ENCODE data around the gene TMEM62. TPM values are rescaled to one million over a fixed set of nuclear protein-coding genes. Genes with fewer than 3 reads are reported as not detected.
"Not testable (repeated sequence)": the region's sequence is repeated elsewhere in the genome, so short reads cannot be mapped to it uniquely, and the experiment has no call there.

Gene TMEM62
- total RNA-seq, 1 experiment from 2014 or later = 18.6 TPM

DNA sequence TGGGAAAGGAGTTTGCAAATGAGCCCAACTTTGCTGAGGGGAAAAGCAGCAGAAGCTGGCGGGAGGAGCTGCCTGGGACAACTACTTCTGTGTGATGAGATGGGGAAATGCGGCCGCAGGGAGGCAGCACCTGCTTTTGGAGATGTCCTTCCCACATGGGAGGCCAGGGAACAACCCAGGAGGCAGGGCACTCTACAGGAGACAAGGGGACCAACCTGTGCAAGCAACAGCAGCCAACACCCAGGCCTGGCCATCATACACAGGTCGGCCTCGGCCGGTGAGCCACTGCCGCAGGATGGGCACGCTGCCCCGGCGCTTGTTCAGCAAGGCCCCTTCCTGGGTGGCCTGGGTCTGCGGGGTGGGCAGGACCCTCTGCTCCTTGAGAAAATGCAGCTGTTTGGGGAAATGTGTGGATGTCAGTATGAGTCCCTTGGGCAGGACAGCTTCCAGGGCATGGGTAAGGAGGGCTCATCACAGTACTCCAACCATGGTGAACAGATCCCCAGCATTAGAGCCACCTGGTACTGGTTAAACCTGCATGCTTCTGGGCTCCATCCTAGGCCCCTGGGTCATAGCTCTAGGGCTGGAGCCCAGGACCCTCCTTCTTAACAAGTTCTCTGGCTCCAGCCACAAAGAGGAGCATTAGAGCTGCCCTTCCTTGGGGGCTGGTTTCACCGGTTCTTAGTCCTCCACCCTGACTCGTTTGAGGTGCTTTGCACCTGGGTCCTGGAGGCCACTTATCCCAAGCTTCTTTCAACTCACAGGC is 75.9 kb downstream of the TMEM62 start:
- peak; percentile 46 for DNase-seq (ENCODE audit: low read depth)

GRCh38 chr15:43210172-43210745 is 76.9 kb downstream of the TMEM62 start:
- no peak for DNase-seq (ENCODE audit: low read depth)

DNA sequence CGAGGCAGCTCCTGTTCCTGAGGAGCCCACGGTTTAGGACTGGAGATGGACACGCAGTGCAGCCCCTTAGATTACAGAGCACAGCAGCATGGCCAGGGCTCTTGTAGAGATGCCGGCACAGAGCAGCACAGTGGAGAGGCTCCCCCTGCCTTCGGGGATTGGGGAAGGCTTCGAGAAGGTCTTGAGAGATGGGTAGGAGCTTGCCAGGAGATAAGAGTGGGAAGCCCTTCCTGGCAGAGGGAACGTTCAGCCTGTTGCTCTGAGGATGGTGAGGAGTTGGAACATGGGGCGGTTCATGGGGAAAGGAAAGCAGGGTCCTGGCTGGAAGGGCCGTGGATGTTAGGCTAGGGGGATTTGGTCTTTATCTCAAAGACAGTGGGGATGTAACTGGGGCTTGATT is 77.4 kb downstream of the TMEM62 start:
- DNase-seq (ENCODE audit: low read depth) = no peak

DNA sequence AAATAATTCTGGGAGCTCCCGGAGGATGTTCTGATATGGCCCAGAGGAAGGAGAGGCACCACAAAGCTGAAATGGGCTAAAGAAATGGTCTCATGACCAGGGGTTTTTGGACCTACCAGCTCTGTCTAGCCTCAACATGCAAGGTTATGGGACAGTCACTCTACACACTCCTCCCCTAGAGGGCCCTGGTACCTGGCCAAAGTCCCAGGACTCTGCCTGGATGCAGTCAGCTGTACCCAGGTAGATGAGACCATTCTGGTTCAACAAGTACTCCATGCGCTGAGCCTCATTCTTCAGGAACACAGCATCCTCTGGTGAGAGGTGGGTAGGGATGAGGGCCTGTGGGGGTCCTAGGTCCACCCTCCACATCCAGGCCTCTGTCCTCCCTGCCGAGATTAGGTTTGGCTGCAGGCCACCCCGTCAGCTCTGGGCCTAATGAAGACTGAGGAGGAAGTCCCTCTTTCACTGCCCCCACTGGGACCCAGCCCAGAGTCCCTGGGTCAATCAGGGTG is 77.9 kb downstream of the TMEM62 start:
- no peak for DNase-seq (ENCODE audit: low read depth)

DNA sequence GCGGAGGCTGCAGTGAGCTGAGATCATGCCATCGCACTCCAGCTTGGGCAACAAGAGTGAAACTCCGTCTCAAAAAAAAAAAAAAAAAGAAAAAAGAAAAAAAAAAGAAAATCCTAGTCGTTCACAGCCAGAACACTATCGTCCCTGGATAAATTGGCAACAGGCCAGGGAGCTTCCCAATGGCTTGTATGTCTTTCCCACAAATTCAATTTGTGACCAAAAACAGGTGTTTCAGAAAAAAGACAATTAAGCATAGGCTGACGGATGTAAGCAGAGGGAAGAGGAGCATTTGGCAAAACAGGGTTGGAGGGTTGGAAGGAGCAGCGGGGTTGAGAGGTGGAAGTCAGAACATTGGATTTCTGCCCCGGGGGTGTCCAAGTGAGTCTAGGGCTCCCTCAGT is 78.9 kb downstream of the TMEM62 start:
- DNase-seq (ENCODE audit: low read depth) = no peak

- no peak for DNase-seq (ENCODE audit: low read depth)
These were observed 79.6 kb downstream of the TMEM62 start for GRCh38 chr15:43212951-43213350.

DNA sequence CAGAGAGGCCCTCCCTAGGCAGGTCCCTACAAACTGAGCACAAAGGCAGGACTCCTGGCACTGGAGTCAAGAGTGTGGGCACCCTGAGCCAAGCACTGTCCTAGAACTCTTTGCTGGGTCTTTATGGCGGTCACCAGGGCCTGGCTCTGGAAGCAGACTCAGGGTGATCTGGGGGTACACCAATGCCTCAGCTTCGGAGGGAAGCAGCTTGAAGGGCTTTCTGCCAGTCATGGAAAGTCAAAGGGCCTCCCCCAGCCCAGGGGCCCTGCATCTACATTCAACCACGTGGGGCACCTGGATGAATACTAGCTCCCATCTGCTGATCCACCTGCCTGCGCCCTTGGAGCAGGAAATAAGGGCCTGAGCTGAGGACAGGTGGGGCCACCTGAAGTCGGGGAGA is 80.1 kb downstream of the TMEM62 start:
- DNase-seq (ENCODE audit: low read depth) = no peak

GRCh38 chr15:43214169-43214568 is 80.8 kb downstream of the TMEM62 start:
- no peak for DNase-seq (ENCODE audit: low read depth)

DNA sequence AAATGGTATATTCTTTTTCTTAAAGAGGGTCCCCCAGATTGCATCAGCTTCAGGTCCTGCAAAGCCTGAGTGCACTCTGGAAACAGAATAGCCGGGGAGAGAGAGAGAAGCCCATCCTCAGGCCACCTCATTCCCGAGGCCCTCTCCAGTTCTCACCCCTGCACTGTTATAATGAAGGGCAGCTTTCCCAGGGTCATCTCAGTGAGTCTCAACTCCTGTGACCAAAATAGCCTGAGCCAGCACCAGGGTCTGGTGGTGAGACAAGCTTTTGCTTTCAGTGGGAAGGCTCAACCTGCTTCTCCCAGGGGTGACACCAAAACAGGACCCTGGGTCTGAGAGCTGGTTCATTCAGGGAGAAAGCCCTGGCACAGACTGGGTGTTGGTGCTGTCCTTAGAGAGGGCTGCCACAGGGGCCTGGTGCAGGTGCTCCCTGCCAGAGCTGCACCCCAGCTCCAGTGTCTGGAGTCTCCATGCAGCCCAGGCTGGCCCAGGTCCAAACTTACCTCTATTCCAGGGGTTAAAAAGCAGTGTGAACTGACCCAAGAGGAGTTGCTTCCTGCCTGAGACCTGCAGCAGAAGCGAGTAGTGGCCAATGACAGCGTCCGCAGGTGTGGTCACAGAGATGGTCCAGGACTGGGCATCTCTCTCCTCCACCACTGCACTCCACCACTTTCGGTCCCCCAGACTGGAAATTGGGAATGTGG is 81.4 kb downstream of the TMEM62 start:
- no peak for DNase-seq (ENCODE audit: low read depth)

DNA sequence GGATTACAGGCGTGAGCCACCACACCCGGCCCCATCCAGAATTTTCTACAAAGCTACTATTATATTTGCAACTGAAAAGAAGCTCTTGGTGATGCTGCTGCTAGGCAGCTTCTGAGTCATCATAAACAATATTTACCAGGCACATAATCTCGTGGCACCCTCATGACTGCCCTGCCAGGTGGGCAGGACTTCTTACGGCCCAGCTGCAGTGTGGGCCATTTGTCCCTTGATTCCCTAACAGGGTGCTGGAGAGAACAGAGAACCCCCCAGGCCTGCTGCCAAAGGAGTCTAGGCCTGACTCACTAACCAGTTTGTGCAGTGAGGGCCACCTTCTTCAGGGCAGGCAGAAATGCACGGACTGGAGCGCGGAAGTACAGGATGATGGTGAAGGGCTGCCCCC is 82.6 kb downstream of the TMEM62 start:
- peak; percentile 28 for DNase-seq (ENCODE audit: low read depth)

DNA sequence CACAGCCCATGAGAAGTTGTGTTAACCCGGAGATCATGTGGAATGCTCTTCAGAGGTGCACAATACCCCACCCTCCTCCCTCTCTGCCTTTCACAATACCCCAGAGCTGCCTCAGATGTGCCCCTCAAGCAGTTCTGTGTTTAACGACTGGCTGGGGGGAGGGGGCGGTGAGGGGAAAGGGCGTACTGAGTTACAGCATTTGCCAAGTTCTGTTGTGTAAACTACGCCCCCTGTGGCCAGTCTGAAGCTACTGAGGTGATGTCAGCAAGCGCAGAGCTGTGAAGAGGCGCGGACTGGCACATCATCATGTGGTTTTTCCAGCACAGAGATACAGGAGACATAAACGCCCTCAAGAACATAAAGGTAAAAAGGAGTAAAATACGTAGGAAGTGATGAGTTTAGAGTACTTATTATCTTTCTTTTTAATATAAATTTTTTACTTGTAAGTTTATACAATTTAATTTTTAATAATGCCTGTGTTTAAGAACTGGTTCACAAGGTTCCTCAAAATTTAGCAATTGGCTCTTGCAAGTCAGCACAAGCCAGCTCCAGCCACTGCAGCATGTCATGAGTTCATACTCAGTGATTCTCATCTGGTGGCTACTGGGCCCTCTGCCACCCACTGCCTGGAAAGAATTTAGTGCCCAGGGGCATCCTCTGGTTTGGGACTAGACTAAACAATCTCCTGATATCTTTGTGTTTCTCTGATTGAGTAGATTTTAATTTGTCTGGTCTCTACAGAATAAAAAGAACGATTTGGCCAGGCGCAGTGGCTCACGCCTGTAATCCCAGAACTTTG is 85.7 kb downstream of the TMEM62 start:
- DNase-seq (ENCODE audit: low read depth) = peak; percentile 73

DNA sequence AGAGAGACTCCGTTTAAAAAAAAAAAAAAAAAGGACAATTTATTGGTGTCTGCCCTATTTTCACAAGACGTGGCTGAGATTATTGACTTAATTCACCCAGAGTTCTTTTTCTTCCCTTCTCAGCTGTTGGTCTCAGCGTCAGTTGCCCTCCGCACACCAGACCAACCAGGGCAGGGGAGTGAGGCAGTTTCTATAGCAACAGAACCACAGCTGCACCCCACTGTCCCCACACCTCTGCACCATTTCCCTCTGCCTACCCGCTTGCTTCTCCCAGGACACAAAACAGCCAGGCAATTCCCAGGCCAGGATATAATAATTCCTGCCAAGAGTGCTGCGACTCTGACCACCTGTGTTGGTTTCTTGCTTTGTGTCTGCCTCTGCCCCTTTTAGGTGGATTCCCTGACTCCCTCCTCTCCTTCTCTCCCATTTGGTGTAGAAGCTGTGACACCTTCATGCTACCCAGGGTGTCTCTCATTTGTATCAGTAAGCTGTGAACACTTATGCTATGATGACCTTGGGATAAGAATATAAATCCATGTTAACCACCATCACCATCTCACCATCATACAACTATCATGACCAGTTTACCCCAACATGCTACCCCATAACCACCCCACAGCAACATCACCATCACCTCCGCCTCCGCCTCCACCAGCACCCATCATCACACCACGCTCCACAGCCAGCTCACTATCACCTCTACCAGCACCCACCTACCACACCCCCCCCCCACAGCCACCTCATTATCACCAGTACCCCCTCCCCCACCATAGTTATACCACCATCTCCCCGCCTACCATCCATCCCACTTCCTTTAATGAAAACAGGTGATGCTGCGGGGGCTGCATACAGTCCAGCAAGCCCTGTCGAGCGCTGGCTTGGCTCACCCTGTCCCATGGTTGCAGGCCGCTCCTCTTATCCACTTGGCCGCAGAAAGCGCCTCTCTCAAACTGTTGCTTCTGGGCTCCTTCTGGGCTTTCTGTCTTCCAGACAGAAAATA is 86.8 kb downstream of the TMEM62 start:
- no peak for DNase-seq (ENCODE audit: low read depth)

GRCh38 chr15:43220991-43221403 is 87.6 kb downstream of the TMEM62 start, which contains the start of gene EPB42:
TSS of gene EPB42 (minus strand) at chr15:43221018. CDS start at chr15:43220825, 193 bp downstream.
- no peak for DNase-seq (ENCODE audit: low read depth)

- no peak for DNase-seq (ENCODE audit: low read depth)
These were observed 88.0 kb downstream of the TMEM62 start for GRCh38 chr15:43221422-43221821.

DNA sequence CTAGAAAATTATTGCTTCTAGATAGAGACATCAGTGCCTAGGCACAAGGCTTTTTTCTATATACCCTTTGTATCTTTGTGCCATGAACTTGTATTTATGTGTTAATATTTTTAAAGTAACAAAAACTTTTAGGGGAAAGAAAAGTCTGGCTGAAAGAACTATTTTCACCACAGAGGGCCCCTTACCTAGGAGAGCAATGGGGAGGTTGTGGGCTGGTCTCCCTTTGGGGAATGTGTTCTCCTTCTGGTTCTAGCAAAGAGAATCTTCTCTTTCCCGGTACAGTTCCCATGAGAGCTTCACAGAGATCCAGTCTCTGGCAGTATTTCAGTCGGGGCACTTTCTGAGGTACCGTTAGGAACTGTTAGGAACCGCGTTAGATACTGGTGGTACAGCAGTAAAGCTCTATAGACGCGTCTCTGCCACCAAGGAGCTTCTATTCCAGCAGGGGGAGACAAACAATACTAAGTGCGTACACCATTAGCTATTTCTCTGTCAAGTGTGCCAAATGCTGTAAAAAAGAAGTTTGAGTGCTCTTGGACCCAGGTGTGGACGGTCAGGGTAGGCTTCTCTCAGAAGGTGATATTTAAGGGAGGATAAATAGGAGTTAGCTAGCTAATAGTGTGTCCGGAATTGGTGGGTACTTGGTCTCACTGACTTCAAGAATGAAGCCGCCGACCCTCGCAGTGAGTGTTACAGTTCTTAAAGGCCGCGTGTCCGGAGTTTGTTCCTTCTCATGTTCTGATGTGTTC is 92.0 kb downstream of the TMEM62 start:
- DNase-seq (ENCODE audit: low read depth) = peak; percentile 57

- DNase-seq (ENCODE audit: low read depth) = not testable (repeated sequence)
These were observed 92.5 kb downstream of the TMEM62 start for GRCh38 chr15:43225950-43226255.

- DNase-seq (ENCODE audit: low read depth) = no peak
These were observed 93.3 kb downstream of the TMEM62 start for GRCh38 chr15:43226436-43227305.

DNA sequence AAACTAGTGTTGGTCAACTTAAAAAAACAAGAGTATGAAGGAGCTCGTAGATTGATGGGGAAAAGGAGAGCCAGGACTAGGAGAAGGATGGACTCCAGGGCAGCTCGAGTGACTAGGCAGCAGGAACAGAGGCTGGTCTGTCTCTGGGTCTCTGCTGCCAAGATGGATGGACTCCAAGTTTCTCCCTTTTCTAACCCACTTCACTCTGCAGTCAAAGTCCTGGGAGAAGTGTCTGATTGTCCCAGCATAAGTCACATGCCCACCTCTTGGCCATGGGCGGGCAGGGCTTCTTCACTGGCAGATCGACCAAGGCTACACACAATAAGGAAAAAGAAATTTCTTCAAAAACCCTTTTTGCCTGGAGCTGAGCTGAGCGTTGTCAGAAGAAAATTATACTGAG is 96.6 kb downstream of the TMEM62 start:
- no peak for DNase-seq (ENCODE audit: low read depth)

DNA sequence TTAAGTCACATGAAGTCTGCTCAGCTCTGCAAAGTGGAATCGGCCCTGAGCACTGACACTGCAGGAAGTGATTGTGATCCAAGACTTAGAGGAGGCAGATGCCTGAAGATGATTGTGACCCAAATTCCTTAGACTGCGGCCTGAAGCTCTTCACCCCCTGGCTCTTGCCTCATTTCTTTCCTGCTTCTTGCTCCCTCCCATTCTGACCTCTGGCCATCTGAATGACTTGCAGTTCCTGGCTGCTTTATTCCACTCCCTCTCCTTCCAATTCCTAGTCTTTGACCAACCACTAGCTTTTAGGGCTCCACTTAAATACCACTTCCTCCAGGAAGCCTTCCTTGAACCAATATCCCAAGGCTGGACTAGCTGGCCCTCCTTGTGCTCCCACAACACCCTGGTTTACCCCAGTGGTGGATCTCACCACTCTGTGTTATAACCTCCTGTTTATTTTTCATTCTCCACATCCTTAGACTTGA is 97.3 kb downstream of the TMEM62 start:
- DNase-seq (ENCODE audit: low read depth) = no peak

Measured in Daoy (cell line).